Umbilical cord (tissue), 2 donors: ENCODE results near the gene LPO. TPM values are rescaled to one million over a fixed set of nuclear protein-coding genes. Genes with fewer than 3 reads are reported as not detected.

Experiments
- DNase-seq: peaks from one replicate; pipeline ENCODE4 v3.0.0-alpha.2; 2015; ENCODE audit warnings: low spot score
- total RNA-seq: library from RNA; depleted of rRNA; stranded (reverse); fragments of >200 nt; gene quantifications from one replicate; pipeline ENCODE4 v1.2.3, GENCODE V29; 2014; ENCODE audit warnings: low replicate concordance; ENCODE audit not compliant: insufficient read depth

LPO gene
- total RNA-seq, 1 donor from 2014 or later, result 0.24 TPM

DNA sequence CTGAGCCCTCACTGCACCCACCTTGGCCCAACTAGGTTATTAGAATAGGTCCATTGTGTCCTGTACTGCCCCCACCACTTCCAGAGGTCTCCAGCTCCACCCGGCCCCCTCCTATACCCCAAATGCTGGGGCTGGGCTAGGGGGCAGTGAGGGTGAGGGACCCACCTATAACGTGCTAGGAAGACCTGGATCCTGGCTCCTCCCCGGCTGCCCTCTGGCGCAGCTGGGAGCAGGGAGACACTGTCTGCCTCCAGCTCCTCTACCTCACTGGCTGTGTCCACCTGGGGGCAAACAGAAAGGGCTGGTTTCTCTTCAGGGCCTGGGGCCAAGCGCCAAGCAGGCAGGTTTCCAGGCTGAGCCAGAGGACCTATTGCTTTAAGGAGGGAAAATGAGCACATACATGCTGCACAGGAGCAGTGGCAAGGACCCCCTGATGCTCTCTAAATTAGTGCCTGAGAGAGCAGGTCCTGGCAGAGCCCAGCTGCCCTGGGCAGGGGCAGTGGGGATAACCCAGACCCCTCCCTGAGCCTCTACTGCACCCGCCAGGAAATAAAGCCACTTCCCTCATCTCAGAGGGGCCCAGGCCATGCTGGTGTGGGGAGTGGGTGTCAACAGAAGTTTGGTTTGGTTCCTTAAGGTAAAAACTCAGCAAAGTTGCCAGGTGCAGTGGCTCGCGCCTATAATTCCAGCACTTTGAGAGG is 78.0 kb downstream of the LPO start:
- no peak for DNase-seq

- DNase-seq, result peak; percentile 41
Measured at GRCh38 chr17:58317421-58318064, 79.2 kb downstream of the LPO start.

DNA sequence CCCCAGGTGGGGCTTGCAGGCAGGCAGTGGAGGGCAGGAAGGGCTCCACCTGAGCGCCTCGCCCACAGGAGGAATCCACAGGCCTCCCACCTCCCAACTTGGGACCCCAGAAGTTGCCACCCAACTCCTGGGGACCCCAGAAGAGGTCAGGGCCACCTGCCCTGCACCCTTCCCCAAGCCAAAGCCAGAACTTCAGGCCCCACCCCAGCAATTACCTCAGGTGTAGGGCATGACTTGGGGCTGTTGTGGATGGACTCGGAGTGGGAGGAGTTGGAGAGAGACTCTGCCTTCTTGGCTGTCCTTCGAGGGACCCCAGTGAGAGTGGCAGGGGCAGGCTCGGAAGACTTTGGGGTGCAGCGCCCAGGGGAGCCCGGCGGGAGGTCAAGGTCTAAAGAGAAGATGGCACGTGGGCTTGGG is 79.7 kb downstream of the LPO start:
- no peak for DNase-seq

Other genes starting within 250 kb of the LPO start
- gene SRSF1, start 231.3 kb upstream of the LPO start, total RNA-seq, result 209 TPM
- gene DYNLL2, start 155.2 kb upstream of the LPO start, total RNA-seq, result 20.5 TPM
- gene OR4D1, start 90.2 kb upstream of the LPO start, total RNA-seq, result 4.6 TPM
- 2.2 TPM for gene OR4D2, start 71.6 kb upstream of the LPO start, total RNA-seq
- not detected for gene EPX, start 45.9 kb upstream of the LPO start, total RNA-seq
- 6.5 TPM for gene MKS1, start 19.3 kb upstream of the LPO start, total RNA-seq
- gene MPO, start 42.4 kb downstream of the LPO start, total RNA-seq, result not detected
- gene TSPOAP1, start 90.2 kb downstream of the LPO start, total RNA-seq, result 18.1 TPM
- gene SUPT4H1, start 113.6 kb downstream of the LPO start, total RNA-seq, result 43.1 TPM
- gene RNF43, start 178.9 kb downstream of the LPO start, total RNA-seq, result 3.6 TPM
- gene HSF5, start 249.8 kb downstream of the LPO start, total RNA-seq, result 0.72 TPM